ENCODE results near the gene MRPS23. TPM values are rescaled to one million over a fixed set of nuclear protein-coding genes. Genes with fewer than 3 reads are reported as not detected.
"Not testable (repeated sequence)": the region's sequence is repeated elsewhere in the genome, so short reads cannot be mapped to it uniquely, and the experiment has no call there.

The MRPS23 gene
- total and polyA plus RNA-seq, 7 donors: 27.2 to 91.1 (median 49.2) TPM

- Histone ChIP-seq H3K9me3 (no peaks in the 10 kb centered on the region), H3K4me3 (no peak overlapping the region), H3K27ac (peak overlapping the region; percentile 93), H3K36me3 (ENCODE audit: insufficient read depth in 1 of 2, low read depth in 1 of 2) (peaks cover 0 to 10% of the 10 kb centered on the region in 2 donors), H3K4me1 (peaks cover 56% of the 10 kb centered on the region), H3K27me3 (ENCODE audit: insufficient read depth in 3 of 3, low read length in 2 of 3) (no peaks in the 10 kb centered on the region)
- DNase-seq: no peak
- intact Hi-C loops (cut with DNase I): loop anchor here (10.0 kb wide), 2 partner anchors 232 to 262 kb away; partner anchors contain the start of gene DYNLL2 (in 1 of the 2)
- 37 to 62% (median 57%) methylated on average over 6 of the region's 6 CpGs for WGBS, 3 donors
- ATAC-seq: no peak
- no peak for TF ChIP-seq CTCF (IDR thresholded peaks at IDR 0.05)
Observed at GRCh38 chr17:57852955-57853328, 3.1 kb upstream of the MRPS23 start.

GRCh38 chr17:57852092-57852954 lies 2.5 kb upstream of the MRPS23 start:
- no peak for ATAC-seq
- intact Hi-C loops (cut with DNase I): loop anchor here (10.0 kb wide), 2 partner anchors 232 to 262 kb away; partner anchors contain the start of gene DYNLL2 (in 1 of the 2)
- TF ChIP-seq CTCF (IDR thresholded peaks at IDR 0.05): no peak
- H3K9me3 ChIP-seq: no peaks in the 10 kb centered on the region
- H3K27me3 ChIP-seq (ENCODE audit: insufficient read depth in 3 of 3, low read length in 2 of 3): no peaks in the 10 kb centered on the region
- peaks cover 55% of the 10 kb centered on the region for H3K4me1 ChIP-seq
- H3K4me3 ChIP-seq: peak overlapping the region; percentile 82
- peaks cover 0 to 14% of the 10 kb centered on the region in 2 donors for H3K36me3 ChIP-seq (ENCODE audit: insufficient read depth in 1 of 2, low read depth in 1 of 2)
- 42 to 61% (median 45%) methylated on average over 9 of the region's 9 CpGs for WGBS, 3 donors
- peak overlapping the region; percentile 93 for H3K27ac ChIP-seq
- DNase-seq: no peak

- peak overlapping the region; percentile 93 for H3K27ac ChIP-seq
- ATAC-seq (no peak), DNase-seq (no peak)
- H3K4me1 ChIP-seq: peaks cover 50% of the 10 kb centered on the region
- peaks cover 0 to 35% of the 10 kb centered on the region in 2 donors for H3K36me3 ChIP-seq (ENCODE audit: insufficient read depth in 1 of 2, low read depth in 1 of 2)
- H3K4me3 ChIP-seq: peak overlapping the region; percentile 82
- no peaks in the 10 kb centered on the region for H3K9me3 ChIP-seq
- no peak for TF ChIP-seq CTCF (IDR thresholded peaks at IDR 0.05)
- 11 to 15% (median 13%) methylated on average over 27 of the region's 27 CpGs for WGBS, 3 donors
- intact Hi-C loops (cut with DNase I): no loop called here
- H3K27me3 ChIP-seq (ENCODE audit: insufficient read depth in 3 of 3, low read length in 2 of 3): no peaks in the 10 kb centered on the region
Observed at GRCh38 chr17:57849163-57849873, 526 bp downstream of the MRPS23 start.

GRCh38 chr17:57846056-57846945 lies 3.5 kb downstream of the MRPS23 start:
- intact Hi-C loops (cut with DNase I); H3K4me3 ChIP-seq; ATAC-seq; H3K27me3 ChIP-seq (ENCODE audit: insufficient read depth in 3 of 3, low read length in 2 of 3); H3K9me3 ChIP-seq; DNase-seq; H3K27ac ChIP-seq: not testable (repeated sequence)
- H3K4me1 ChIP-seq: peaks cover 23% of the 10 kb centered on the region
- 84 to 89% (median 84%) methylated on average over 24 to 29 of the region's 32 CpGs for WGBS, 3 donors
- peaks cover 0 to 45% of the 10 kb centered on the region in 2 donors for H3K36me3 ChIP-seq (ENCODE audit: insufficient read depth in 1 of 2, low read depth in 1 of 2)
